PC-9 (cell line): ENCODE measurements around the gene TBC1D22A. TPM values are rescaled to one million over a fixed set of nuclear protein-coding genes. Genes with fewer than 3 reads are reported as not detected.

Experiments used
- BruUV-seq: library from RNA; stranded (reverse); fragments of 400-500 nt; replicated peaks from 2 replicates; lab custom pipeline; 2021; lab: Mats Ljungman, UMichigan
- CTCF ChIA-PET: fragments of 300-600 bp; sonication (Branson Sonifier 250); formaldehyde crosslinking; loops from one replicate; lab custom pipeline; 2022; ENCODE audit warnings: antibody characterized with exemption; lab: Charles Lee
- POLR2A ChIA-PET: fragments of 300-600 bp; sonication (Branson Sonifier 250); formaldehyde crosslinking; loops from one replicate; lab custom pipeline; 2022; ENCODE audit warnings: antibody characterized with exemption; ENCODE audit not compliant: unreplicated experiment; lab: Charles Lee
- DNase-seq, 2 experiments: peaks; one replicate each; pipeline versions ENCODE4 v3.0.0 to v3.0.0-alpha.2; 2015 to 2022; ENCODE audit warnings: mixed read lengths in 1 of 2
- H2AFZ ChIP-seq: fragments of 200-600 bp; sonication (generic); 2 replicates; pipeline ENCODE4 v1.8.1; 2017; ENCODE audit warnings: antibody characterized with exemption
- H3F3A ChIP-seq: fragments of 200-600 bp; sonication (generic); 2 replicates; pipeline ENCODE4 v1.8.1; 2017; ENCODE audit warnings: antibody characterized with exemption, mild to moderate bottlenecking, low read depth; ENCODE audit not compliant: insufficient read depth
- H3K27ac ChIP-seq: fragments of 200-600 bp; sonication (generic); 2 replicates; pipeline ENCODE4 v1.6.1; 2016; ENCODE audit warnings: mixed run types
- H3K27me3 ChIP-seq: fragments of 200-600 bp; sonication (generic); 2 replicates; pipeline ENCODE4 v1.6.1; 2016; ENCODE audit warnings: low read depth, mixed run types; ENCODE audit not compliant: insufficient read depth
- H3K36me3 ChIP-seq: fragments of 200-600 bp; sonication (generic); 2 replicates; pipeline ENCODE4 v1.6.1; 2016; ENCODE audit warnings: low read depth, mixed run types
- H3K4me1 ChIP-seq: fragments of 200-600 bp; sonication (generic); replicated peaks from 2 replicates; pipeline ENCODE4 v1.6.1; 2016; ENCODE audit warnings: mixed run types; ENCODE audit not compliant: insufficient read depth
- H3K4me2 ChIP-seq: fragments of 200-600 bp; sonication (generic); 2 replicates; pipeline ENCODE4 v1.6.1; 2017; ENCODE audit warnings: mixed run types
- H3K4me3 ChIP-seq: fragments of 200-600 bp; sonication (generic); 2 replicates; pipeline ENCODE4 v1.6.1; 2016; ENCODE audit warnings: mixed run types
- H3K79me2 ChIP-seq: fragments of 200-600 bp; sonication (generic); 2 replicates; pipeline ENCODE4 v1.6.1; 2017; ENCODE audit warnings: low read depth, mixed run types
- H3K9me2 ChIP-seq: fragments of 200-600 bp; sonication (generic); 2 replicates; pipeline ENCODE4 v1.8.1; 2017; ENCODE audit warnings: mild to moderate bottlenecking; ENCODE audit not compliant: insufficient read depth
- H3K9me3 ChIP-seq: fragments of 200-600 bp; sonication (generic); 2 replicates; pipeline ENCODE4 v1.8.1; 2016; ENCODE audit warnings: low read depth; ENCODE audit not compliant: insufficient read depth
- H4K20me1 ChIP-seq: fragments of 200-600 bp; sonication (generic); 2 replicates; pipeline ENCODE4 v1.8.1; 2017; ENCODE audit not compliant: insufficient read depth
- CTCF ChIP-seq: fragments of 200-600 bp; sonication (generic); conservative IDR thresholded peaks from 2 replicates; pipeline ENCODE4 v1.6.1; 2017; ENCODE audit warnings: mixed run types, antibody characterized with exemption, mild to moderate bottlenecking, moderate library complexity
- EZH2 ChIP-seq: fragments of 200-600 bp; sonication (generic); IDR thresholded peaks from 2 replicates; pipeline ENCODE4 v1.8.0; 2017; ENCODE audit warnings: antibody characterized with exemption, low read depth
- intact Hi-C: fragments of 100-400 bp; cut with micrococcal nuclease; formaldehyde crosslinking; loops from one replicate; pipeline ENCODE4 v1.10.0; 2022; ENCODE audit not compliant: unreplicated experiment
- total RNA-seq: library from RNA; stranded (reverse); gene quantifications from 2 replicates; pipeline ENCODE4 v1.2.3, GENCODE V29; 2021

Gene TBC1D22A
- total RNA-seq, 1 experiment from 2014 or later, result 40.3 TPM

- Histone ChIP-seq H3K79me2 (no peaks in the 10 kb centered on the region), H3F3A (no peaks in the 10 kb centered on the region), H3K27me3 (no peaks in the 10 kb centered on the region), H3K4me2 (no peak overlapping the region), H3K36me3 (no peaks in the 10 kb centered on the region), H3K4me3 (no peak overlapping the region), H3K9me2 (no peaks in the 10 kb centered on the region), H3K9me3 (no peaks in the 10 kb centered on the region), H3K4me1 (no peaks in the 10 kb centered on the region), H4K20me1 (peaks cover 27% of the 10 kb centered on the region), H3K27ac (no peak overlapping the region), H2AFZ (no peak overlapping the region)
- ChIA-PET POLR2A (no interaction called here), CTCF (no interaction called here)
- BruUV-seq, result no TSS peak
- TF ChIP-seq CTCF, result no peak
- TF ChIP-seq EZH2, result no peak
- intact Hi-C loops, result no loop called here
- DNase-seq, result no peak
Observed at GRCh38 chr22:46971099-46971763, 208.8 kb downstream of the TBC1D22A start.

- no peak for DNase-seq
- Histone ChIP-seq H3F3A (no peaks in the 10 kb centered on the region), H3K4me2 (no peak overlapping the region), H3K36me3 (no peaks in the 10 kb centered on the region), H3K79me2 (no peaks in the 10 kb centered on the region), H3K4me3 (no peak overlapping the region), H3K4me1 (no peaks in the 10 kb centered on the region), H3K27me3 (no peaks in the 10 kb centered on the region), H2AFZ (no peak overlapping the region), H3K9me3 (no peaks in the 10 kb centered on the region), H4K20me1 (peaks cover 26% of the 10 kb centered on the region), H3K9me2 (no peaks in the 10 kb centered on the region), H3K27ac (no peak overlapping the region)
- TF ChIP-seq EZH2 (no peak), CTCF (no peak)
- ChIA-PET POLR2A (no interaction called here), CTCF (no interaction called here)
- intact Hi-C loops, result no loop called here
- no TSS peak for BruUV-seq
Observed at GRCh38 chr22:46971764-46972125, 209.3 kb downstream of the TBC1D22A start.

GRCh38 chr22:46972256-46972655 lies 209.8 kb downstream of the TBC1D22A start:
- POLR2A ChIA-PET, result no interaction called here
- BruUV-seq, result no TSS peak
- TF ChIP-seq CTCF (no peak), EZH2 (no peak)

More at GRCh38 chr22:46972256-46972655, 209.8 kb downstream of the TBC1D22A start:
- DNase-seq, result no peak
- Histone ChIP-seq H3K27ac (no peak overlapping the region), H3K27me3 (no peaks in the 10 kb centered on the region), H3K9me3 (no peaks in the 10 kb centered on the region), H3K9me2 (no peaks in the 10 kb centered on the region), H3K4me3 (no peak overlapping the region), H3K36me3 (no peaks in the 10 kb centered on the region), H3K4me1 (no peaks in the 10 kb centered on the region), H3K79me2 (no peaks in the 10 kb centered on the region), H3F3A (no peaks in the 10 kb centered on the region), H4K20me1 (peaks cover 20% of the 10 kb centered on the region), H2AFZ (no peak overlapping the region), H3K4me2 (no peak overlapping the region)
- CTCF ChIA-PET, result no interaction called here
- intact Hi-C loops, result no loop called here
